Panc1 (cell line): Measurements from ENCODE around the gene ZNF664. TPM values are rescaled to one million over a fixed set of nuclear protein-coding genes. Genes with fewer than 3 reads are reported as not detected.

Experiments used
- ATAC-seq: fragments of 200-7000 bp; cut with Tn5 transposase; 2 replicates; pipeline ENCODE4 v1.9.1; 2020; ENCODE audit warnings: mild to moderate bottlenecking, moderate library complexity
- BruUV-seq: library from RNA; stranded (reverse); fragments of 400-500 nt; replicated peaks from 2 replicates; lab custom pipeline; 2021; lab: Mats Ljungman, UMichigan
- CTCF ChIA-PET: fragments of 300-600 bp; sonication (Branson Sonifier 250); formaldehyde crosslinking; loops from one replicate; lab custom pipeline; 2022; ENCODE audit warnings: antibody characterized with exemption; lab: Charles Lee
- POLR2A ChIA-PET: fragments of 300-600 bp; sonication (Branson Sonifier 250); formaldehyde crosslinking; loops from one replicate; lab custom pipeline; 2022; ENCODE audit warnings: antibody characterized with exemption; lab: Charles Lee
- DNase-seq: peaks from one replicate; pipeline ENCODE4 v3.0.0-alpha.2; 2010; ENCODE audit warnings: low read depth, low spot score
- H3K27ac ChIP-seq: 2 replicates; pipeline ENCODE4 v1.5.1; 2011; ENCODE audit warnings: mild to moderate bottlenecking, low read length, inconsistent platforms
- H3K27me3 ChIP-seq: fragments of 200-500 bp; sonication (Bioruptor generic); 2 replicates; pipeline ENCODE4 v1.6.0; 2014; ENCODE audit warnings: low read length, inconsistent platforms; ENCODE audit not compliant: control insufficient read depth, insufficient read depth
- H3K36me3 ChIP-seq: fragments of 200-500 bp; sonication (Bioruptor generic); 2 replicates; pipeline ENCODE4 v1.5.1; 2014; ENCODE audit warnings: inconsistent platforms, mild to moderate bottlenecking, low read length, moderate library complexity; ENCODE audit not compliant: control insufficient read depth, insufficient read depth
- H3K4me1 ChIP-seq: 2 replicates; pipeline ENCODE4 v1.5.1; 2011; ENCODE audit warnings: inconsistent platforms, mild to moderate bottlenecking, low read length, moderate library complexity; ENCODE audit not compliant: control insufficient read depth, insufficient read depth
- H3K4me3 ChIP-seq, 2 experiments: 2 replicates each; pipeline ENCODE4 v1.5.1; 2011 to 2012; ENCODE audit warnings: low read depth in 2 of 2, low read length in 2 of 2, mild to moderate bottlenecking in 2 of 2, inconsistent platforms in 1 of 2, moderate library complexity in 1 of 2
- H3K9me3 ChIP-seq: fragments of 200-500 bp; sonication (Bioruptor generic); 2 replicates; pipeline ENCODE4 v1.5.1; 2014; ENCODE audit warnings: low read depth, mild to moderate bottlenecking, inconsistent platforms, low read length, moderate library complexity; ENCODE audit not compliant: control insufficient read depth, insufficient read depth
- CTCF ChIP-seq: fragments of 450-650 bp; IDR thresholded peaks from 2 replicates; pipeline ENCODE4 v1.5.1; 2017; ENCODE audit warnings: mild to moderate bottlenecking
- POLR2AphosphoS5 ChIP-seq: IDR thresholded peaks from 2 replicates; pipeline ENCODE4 v1.6.1; 2012; ENCODE audit warnings: mild to moderate bottlenecking, low read depth, low read length, moderate library complexity
- REST ChIP-seq, 2 experiments: IDR thresholded peaks; 2 replicates each; pipeline ENCODE4 v1.6.1; 2011 to 2012; ENCODE audit warnings: low read depth in 2 of 2, control low read depth in 1 of 2, low read length in 1 of 2, mild to moderate bottlenecking in 1 of 2, moderate library complexity in 1 of 2; ENCODE audit not compliant: insufficient read depth in 1 of 2
- SIN3A ChIP-seq: IDR thresholded peaks from 2 replicates; pipeline ENCODE4 v1.6.1; 2012; ENCODE audit warnings: low read depth, mild to moderate bottlenecking, low read length, moderate library complexity, borderline replicate concordance; ENCODE audit not compliant: insufficient read depth
- TCF7L2 ChIP-seq: IDR thresholded peaks from 2 replicates; pipeline ENCODE4 v1.6.1; 2011; ENCODE audit warnings: mild to moderate bottlenecking, low read depth, low read length, inconsistent platforms
- in situ Hi-C: cut with HindIII; loops from 2 replicates; pipeline ENCODE4 v1.10.0; 2016; ENCODE audit warnings: low sequenced_read_pairs, low pct_unique_long_range_greater_than_20kb
- intact Hi-C: fragments of 100-400 bp; cut with micrococcal nuclease; formaldehyde crosslinking; loops from one replicate; pipeline ENCODE4 v1.10.0; 2022; ENCODE audit not compliant: unreplicated experiment
- total RNA-seq: library from RNA; stranded (reverse); gene quantifications from one replicate; pipeline ENCODE4 v1.2.1, GENCODE V29; 2021; ENCODE audit not compliant: unreplicated experiment

Gene ZNF664
- total RNA-seq, 1 experiment from 2014 or later: 115 TPM

GRCh38 chr12:123934016-123934620 is 38.9 kb upstream of the ZNF664 start:
- ATAC-seq (0 out of 2 replicates have a peak, but pooled peaks have one; percentile 37), DNase-seq (no peak)
- ChIA-PET CTCF (no interaction called here), POLR2A (no interaction called here)
- Histone ChIP-seq H3K27ac (no peak overlapping the region), H3K9me3 (no peaks in the 10 kb centered on the region), H3K27me3 (0 out of 2 replicates have a peak, but pooled peaks cover 4% of the 10 kb centered on the region), H3K36me3 (no peaks in the 10 kb centered on the region), H3K4me1 (no peaks in the 10 kb centered on the region), H3K4me3 (no peak overlapping the region)
- intact Hi-C loops (no loop called here), in situ Hi-C loops (no loop called here)
- TF ChIP-seq SIN3A (no peak), CTCF (no peak), TCF7L2 (no peak), POLR2AphosphoS5 (no peak), REST (IDR thresholded peaks at IDR 0.05; ENCODE audit: insufficient read depth in 1 of 2, low read depth in 2 of 2, low read length in 1 of 2) (no peak)
- no TSS peak for BruUV-seq

GRCh38 chr12:123934829-123935228 is 38.2 kb upstream of the ZNF664 start:
- POLR2A ChIA-PET: no interaction called here

More at GRCh38 chr12:123934829-123935228, 38.2 kb upstream of the ZNF664 start:
- no peaks in the 10 kb centered on the region for H3K4me1 ChIP-seq
- in situ Hi-C loops (no loop called here), intact Hi-C loops (no loop called here)
- no peaks in the 10 kb centered on the region for H3K36me3 ChIP-seq
- H3K27me3 ChIP-seq: 0 out of 2 replicates have a peak, but pooled peaks cover 4% of the 10 kb centered on the region
- no peak; the same call in 1 of the 2 replicates for ATAC-seq
- H3K9me3 ChIP-seq: no peaks in the 10 kb centered on the region
- H3K4me3 ChIP-seq: no peak overlapping the region
- CTCF ChIA-PET: no interaction called here
- DNase-seq: no peak
- TF ChIP-seq REST (IDR thresholded peaks at IDR 0.05; ENCODE audit: insufficient read depth in 1 of 2, low read depth in 2 of 2, low read length in 1 of 2) (no peak), POLR2AphosphoS5 (no peak; the same call in 1 of the 2 replicates), CTCF (no peak), SIN3A (no peak), TCF7L2 (no peak)
- no peak overlapping the region for H3K27ac ChIP-seq
- no TSS peak for BruUV-seq
